ENCODE data around the gene TREH.
"Not testable (repeated sequence)": the region's sequence is repeated elsewhere in the genome, so short reads cannot be mapped to it uniquely, and the experiment has no call there.

DNA sequence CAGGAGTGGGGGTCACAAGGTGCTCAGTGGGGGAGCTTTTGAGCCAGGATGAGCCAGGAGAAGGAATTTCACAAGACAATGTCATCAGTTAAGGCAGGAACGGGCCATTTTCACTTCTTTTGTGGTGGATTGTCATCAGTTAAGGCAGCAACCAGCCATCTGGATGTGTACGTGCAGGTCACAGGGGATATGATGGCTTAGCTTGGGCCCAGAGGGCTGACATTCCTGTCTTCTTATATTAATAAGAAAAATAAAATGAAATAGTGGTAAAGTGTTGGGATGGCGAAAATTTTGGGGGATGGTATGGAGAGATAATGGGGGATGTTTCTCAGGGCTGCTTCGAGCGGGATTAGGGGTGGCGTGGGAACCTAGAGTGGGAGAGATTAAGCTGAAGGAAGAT, 37.8 kb upstream of the TREH start:
- TF ChIP-seq, protein P1, sequence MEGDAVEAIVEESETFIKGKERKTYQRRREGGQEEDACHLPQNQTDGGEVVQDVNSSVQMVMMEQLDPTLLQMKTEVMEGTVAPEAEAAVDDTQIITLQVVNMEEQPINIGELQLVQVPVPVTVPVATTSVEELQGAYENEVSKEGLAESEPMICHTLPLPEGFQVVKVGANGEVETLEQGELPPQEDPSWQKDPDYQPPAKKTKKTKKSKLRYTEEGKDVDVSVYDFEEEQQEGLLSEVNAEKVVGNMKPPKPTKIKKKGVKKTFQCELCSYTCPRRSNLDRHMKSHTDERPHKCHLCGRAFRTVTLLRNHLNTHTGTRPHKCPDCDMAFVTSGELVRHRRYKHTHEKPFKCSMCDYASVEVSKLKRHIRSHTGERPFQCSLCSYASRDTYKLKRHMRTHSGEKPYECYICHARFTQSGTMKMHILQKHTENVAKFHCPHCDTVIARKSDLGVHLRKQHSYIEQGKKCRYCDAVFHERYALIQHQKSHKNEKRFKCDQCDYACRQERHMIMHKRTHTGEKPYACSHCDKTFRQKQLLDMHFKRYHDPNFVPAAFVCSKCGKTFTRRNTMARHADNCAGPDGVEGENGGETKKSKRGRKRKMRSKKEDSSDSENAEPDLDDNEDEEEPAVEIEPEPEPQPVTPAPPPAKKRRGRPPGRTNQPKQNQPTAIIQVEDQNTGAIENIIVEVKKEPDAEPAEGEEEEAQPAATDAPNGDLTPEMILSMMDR (IDR thresholded peaks at IDR 0.05; ENCODE audit: poor library complexity, severe bottlenecking): not testable (repeated sequence)
- TF ChIP-seq SMC3 (conservative IDR thresholded peaks at IDR 0.05; ENCODE audit: poor library complexity); EP300 (conservative IDR thresholded peaks at IDR 0.05; ENCODE audit: poor library complexity, severe bottlenecking); EZH2 (IDR thresholded peaks at IDR 0.05; ENCODE audit: borderline replicate concordance, insufficient read depth, low read length, poor library complexity, severe bottlenecking); POLR2AphosphoS5 (IDR thresholded peaks at IDR 0.05); TAF1 (IDR thresholded peaks at IDR 0.05; ENCODE audit: low read depth); MXI1 (conservative IDR thresholded peaks at IDR 0.05; ENCODE audit: poor library complexity, severe bottlenecking): not testable (repeated sequence)
- TF ChIP-seq, protein P2, sequence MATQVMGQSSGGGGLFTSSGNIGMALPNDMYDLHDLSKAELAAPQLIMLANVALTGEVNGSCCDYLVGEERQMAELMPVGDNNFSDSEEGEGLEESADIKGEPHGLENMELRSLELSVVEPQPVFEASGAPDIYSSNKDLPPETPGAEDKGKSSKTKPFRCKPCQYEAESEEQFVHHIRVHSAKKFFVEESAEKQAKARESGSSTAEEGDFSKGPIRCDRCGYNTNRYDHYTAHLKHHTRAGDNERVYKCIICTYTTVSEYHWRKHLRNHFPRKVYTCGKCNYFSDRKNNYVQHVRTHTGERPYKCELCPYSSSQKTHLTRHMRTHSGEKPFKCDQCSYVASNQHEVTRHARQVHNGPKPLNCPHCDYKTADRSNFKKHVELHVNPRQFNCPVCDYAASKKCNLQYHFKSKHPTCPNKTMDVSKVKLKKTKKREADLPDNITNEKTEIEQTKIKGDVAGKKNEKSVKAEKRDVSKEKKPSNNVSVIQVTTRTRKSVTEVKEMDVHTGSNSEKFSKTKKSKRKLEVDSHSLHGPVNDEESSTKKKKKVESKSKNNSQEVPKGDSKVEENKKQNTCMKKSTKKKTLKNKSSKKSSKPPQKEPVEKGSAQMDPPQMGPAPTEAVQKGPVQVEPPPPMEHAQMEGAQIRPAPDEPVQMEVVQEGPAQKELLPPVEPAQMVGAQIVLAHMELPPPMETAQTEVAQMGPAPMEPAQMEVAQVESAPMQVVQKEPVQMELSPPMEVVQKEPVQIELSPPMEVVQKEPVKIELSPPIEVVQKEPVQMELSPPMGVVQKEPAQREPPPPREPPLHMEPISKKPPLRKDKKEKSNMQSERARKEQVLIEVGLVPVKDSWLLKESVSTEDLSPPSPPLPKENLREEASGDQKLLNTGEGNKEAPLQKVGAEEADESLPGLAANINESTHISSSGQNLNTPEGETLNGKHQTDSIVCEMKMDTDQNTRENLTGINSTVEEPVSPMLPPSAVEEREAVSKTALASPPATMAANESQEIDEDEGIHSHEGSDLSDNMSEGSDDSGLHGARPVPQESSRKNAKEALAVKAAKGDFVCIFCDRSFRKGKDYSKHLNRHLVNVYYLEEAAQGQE (IDR thresholded peaks at IDR 0.05; ENCODE audit: borderline replicate concordance): not testable (repeated sequence)
